HG03060 (cell line): ENCODE measurements around the gene SLC5A6.
"Not testable (repeated sequence)": the region's sequence is repeated elsewhere in the genome, so short reads cannot be mapped to it uniquely, and the experiment has no call there.

Experiments
- ATAC-seq: cut with Tn5 transposase; IDR thresholded peaks from one replicate; pipeline ENCODE4 v1.9.1; 2021; ENCODE audit warnings: low read depth, moderate number of reproducible peaks; ENCODE audit not compliant: unreplicated experiment

Gene SLC5A6

GRCh38 chr2:27208486-27209050 is 3.5 kb downstream of the SLC5A6 start:
- no peak for ATAC-seq

- ATAC-seq, result no peak
These were observed 5.7 kb downstream of the SLC5A6 start for GRCh38 chr2:27206346-27206745.

- no peak for ATAC-seq
These were observed 6.9 kb downstream of the SLC5A6 start for GRCh38 chr2:27205206-27205605.

- ATAC-seq, result no peak
These were observed 7.5 kb downstream of the SLC5A6 start for GRCh38 chr2:27204566-27204965.

GRCh38 chr2:27203741-27204140 is 8.3 kb downstream of the SLC5A6 start:
- ATAC-seq, result no peak

- ATAC-seq, result no peak
These were observed 9.2 kb downstream of the SLC5A6 start for GRCh38 chr2:27202854-27203253.

- no peak for ATAC-seq
These were observed 10.4 kb downstream of the SLC5A6 start for GRCh38 chr2:27201675-27202074.

GRCh38 chr2:27199241-27199640 is 12.8 kb downstream of the SLC5A6 start:
- no peak for ATAC-seq

DNA sequence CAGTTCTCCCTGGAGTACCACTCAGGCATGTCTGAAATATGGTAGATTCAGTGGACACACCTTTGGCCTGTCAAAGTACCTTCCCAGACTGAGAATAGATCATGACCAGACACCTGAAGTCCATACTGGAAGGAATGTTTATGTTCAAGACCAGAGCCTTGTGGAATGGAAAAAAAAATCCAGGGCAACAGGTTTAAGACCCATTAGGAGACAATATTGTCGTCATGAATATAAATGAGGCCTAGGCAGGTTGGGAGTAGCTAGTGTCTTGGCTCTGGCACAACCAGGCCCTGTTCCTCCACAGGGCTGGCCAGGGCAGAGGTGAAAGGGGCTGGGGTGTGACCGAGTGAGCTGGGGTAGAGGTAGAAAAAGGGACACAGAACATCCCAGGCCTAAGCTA is 13.4 kb downstream of the SLC5A6 start:
- ATAC-seq, result no peak

DNA sequence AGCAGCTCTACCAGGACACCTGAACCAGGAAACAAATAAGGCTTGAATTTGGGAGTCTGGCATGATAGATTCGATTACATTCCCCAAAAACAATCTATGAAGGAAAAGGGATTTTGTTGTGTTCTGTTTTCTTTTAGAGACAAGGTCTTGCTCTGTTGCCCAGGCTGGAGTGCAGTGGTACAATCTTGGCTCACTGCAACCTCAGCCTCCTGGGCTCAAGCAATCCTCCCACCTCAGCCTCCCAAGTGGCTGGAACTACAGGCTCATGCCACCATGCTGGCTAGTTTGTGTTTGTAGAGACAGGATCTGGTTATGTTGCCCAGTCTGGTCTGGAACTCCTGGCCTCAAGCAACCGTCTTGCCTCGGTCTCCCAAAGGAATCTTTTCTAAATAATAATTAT is 14.0 kb downstream of the SLC5A6 start:
- ATAC-seq, result not testable (repeated sequence)

GRCh38 chr2:27195799-27196198 is 16.3 kb downstream of the SLC5A6 start:
- not testable (repeated sequence) for ATAC-seq

DNA sequence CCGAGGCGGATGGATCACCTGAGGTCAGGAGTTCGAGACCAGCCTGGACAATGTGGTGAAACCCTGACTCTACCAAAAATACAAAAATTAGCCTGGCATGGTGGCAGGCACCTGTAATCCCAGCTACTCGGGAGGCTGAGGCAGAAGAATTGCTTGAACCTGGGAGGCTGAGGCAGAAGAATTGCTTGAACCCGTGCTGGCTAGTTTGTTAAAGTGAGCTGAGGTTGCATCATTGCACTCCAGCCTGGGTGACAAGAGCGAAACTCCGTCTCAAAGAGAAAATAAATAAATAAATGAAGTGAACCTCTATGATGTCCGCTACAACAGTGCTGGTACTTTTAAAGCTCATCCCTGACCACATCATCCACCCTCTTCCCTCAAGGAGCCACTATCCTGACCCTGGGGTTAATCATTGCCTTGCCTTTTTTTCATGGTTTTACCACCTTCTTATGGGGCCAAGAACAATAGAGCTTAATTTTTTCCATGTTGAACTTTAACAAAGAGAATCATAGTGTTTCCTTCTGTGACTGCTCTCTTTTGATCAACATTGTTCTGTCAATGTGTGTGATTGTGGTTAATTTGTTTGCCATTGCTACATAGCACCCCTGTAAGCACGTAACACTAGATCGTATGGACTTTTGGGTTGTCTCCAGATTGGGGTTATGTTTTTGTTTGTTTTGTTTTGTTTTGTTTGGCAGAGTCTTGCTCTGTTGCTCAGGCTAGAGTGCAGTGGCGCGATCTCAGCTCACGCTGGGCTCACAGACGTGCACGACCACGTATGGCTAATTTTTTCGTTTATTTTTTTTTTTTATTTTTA is 17.3 kb downstream of the SLC5A6 start:
- ATAC-seq, result no peak

GRCh38 chr2:27191070-27191829 is 20.8 kb downstream of the SLC5A6 start:
- ATAC-seq, result no peak

DNA sequence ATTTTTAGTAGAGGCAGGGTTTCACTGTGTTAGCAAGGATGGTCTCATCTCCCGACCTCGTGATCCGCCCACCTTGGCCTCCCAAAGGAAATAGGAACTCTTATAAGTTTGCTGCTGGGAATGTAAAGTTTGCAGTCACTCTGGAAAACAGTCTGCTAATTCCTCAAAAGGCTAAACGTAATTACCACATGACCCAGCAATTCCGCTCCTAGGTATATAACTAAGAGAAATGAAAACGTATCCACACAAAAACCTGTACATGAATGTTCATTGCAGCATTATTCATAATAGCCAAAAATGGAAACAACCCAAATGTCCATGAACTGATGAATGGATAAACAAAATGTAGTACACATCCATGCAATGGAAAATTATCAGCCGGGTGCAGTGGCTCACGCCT is 22.1 kb downstream of the SLC5A6 start:
- ATAC-seq, result no peak

DNA sequence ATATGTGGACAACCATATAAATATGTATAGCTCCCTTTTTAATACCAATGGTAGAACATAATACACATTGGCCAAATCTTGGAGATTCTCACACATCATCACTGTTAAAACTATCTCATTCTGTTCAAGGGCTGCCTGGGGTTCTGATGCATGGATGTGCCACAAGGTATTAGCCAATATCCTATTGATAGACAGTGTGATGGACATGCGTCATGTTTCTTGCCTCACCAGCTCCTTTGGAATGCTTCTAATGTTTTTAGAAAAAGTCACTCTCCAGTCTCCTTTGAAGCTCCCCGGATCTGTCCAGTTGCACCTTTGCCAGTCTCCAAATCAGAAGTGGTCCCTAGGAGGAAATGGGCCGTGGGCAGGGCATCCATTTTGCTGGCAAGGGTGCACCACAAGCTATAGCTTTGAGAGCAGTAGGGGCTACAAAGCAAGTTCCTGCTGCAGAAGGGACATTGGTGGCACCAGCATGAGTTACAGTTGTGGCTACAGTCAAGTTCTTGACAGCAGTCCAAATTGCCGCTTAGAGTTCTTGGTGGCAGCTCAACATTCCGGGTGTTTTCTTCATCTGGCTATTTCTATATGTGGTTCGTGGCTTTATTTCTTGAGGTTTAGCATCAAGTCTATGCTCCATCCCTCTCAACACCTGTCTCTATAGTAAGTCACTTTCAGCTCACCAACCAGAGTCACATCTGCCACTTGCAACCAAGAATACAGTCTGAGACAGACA is 25.3 kb downstream of the SLC5A6 start:
- ATAC-seq, result no peak

- ATAC-seq, result no peak
These were observed 26.6 kb downstream of the SLC5A6 start for GRCh38 chr2:27185331-27186026.

DNA sequence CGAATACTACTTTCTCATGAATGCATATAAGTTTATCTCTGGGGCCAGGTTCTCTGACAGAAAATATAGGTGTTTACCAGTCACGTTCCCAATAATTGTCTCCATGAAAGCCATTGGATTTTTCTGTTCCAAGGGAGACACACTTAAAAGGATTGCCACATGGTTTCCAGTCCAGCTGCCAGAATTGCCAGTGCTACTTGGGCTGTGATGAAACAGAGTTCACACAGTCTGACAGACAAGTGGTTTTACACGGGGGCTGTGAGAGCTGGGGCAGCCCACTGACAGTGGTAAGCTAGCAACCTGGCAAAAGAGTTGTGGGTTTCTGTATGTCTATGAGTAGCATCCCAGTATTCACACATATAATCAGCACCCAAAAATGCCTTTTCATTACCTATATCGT is 28.0 kb downstream of the SLC5A6 start:
- ATAC-seq, result no peak

- no peak for ATAC-seq
These were observed 29.7 kb downstream of the SLC5A6 start for GRCh38 chr2:27182346-27182745.

DNA sequence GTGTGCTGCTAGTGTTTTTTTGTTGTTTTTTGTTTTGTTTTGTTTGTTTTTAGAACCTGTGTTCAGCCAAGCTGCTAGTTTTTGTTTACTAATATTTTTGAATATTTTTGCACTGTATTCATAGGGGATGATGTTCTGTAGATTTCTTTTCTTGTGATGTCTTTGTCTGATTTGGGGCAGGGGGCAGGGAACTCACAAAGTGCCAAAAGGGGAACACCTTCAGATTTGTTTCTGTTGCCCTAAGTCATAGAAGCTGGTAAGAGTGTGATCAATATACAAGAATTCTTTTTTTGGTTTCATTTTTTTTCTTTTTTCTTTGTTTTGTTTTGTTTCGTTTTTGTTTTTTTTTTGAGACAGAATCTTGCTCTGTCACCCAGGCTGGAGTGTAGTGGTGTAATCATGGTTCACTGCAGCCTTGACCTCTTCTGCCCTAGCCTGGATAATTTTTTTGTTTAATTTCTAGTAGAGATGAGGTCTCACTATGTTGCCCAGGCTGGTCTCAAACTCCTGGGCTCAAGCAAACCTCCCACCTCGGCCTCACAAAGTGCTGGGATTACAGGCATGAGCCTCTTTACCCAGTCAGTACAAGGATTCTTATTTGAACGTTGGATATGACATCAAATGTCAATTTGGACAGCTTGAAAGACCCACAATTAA is 32.6 kb downstream of the SLC5A6 start:
- ATAC-seq, result no peak

DNA sequence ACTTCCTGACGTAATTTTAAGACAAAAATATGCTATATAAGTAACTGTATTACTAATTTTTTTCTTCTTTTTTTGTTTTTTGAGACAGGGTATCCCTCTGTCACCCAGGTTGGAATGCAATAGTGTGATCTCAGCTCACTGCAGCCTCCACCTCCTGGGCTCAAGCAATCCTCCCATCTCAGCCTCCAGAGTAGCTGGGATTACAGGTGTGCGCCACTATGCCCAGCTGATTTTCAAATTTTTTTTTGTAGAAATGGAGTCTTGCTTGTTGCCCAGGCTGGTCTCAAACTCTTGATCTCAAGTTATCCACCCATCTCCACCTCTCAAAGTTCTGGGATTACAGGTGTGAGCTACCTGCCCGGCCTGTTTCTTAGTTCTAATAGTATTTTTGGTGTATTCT is 33.6 kb downstream of the SLC5A6 start:
- no peak for ATAC-seq
